Liver (tissue), 9 donors: ENCODE data around the gene COMMD4. TPM values are rescaled to one million over a fixed set of nuclear protein-coding genes. Genes with fewer than 3 reads are reported as not detected.

Source experiments
- DNase-seq: peaks from one replicate; pipeline ENCODE4 v3.0.0-alpha.2; 2017; ENCODE audit warnings: low spot score
- H3K27ac ChIP-seq, 2 donors: one replicate each; pipeline ENCODE4 v1.7.0; 2013; ENCODE audit warnings: inconsistent platforms in 2 of 2, low read length in 2 of 2, control low read depth in 1 of 2, low read depth in 1 of 2, mild to moderate bottlenecking in 1 of 2
- H3K27me3 ChIP-seq, 4 donors: one replicate each; pipeline versions ENCODE4 v1.6.1 to v1.7.0; 2013; ENCODE audit warnings: low read length in 3 of 4, inconsistent platforms in 1 of 4, mild to moderate bottlenecking in 1 of 4, moderate library complexity in 1 of 4; ENCODE audit not compliant: control insufficient read depth in 4 of 4, insufficient read depth in 4 of 4
- H3K36me3 ChIP-seq, 4 donors: one replicate each; pipeline versions ENCODE4 v1.6.1 to v1.7.0; 2013; ENCODE audit warnings: low read length in 3 of 4, mild to moderate bottlenecking in 3 of 4, low read depth in 1 of 4, moderate library complexity in 1 of 4; ENCODE audit not compliant: control insufficient read depth in 4 of 4, insufficient read depth in 3 of 4
- H3K4me1 ChIP-seq, 4 donors: one replicate each; pipeline versions ENCODE4 v1.6.1 to v1.7.0; 2013; ENCODE audit warnings: low read length in 3 of 4, mild to moderate bottlenecking in 3 of 4, moderate library complexity in 1 of 4; ENCODE audit not compliant: control insufficient read depth in 4 of 4, insufficient read depth in 4 of 4
- H3K4me3 ChIP-seq, 3 donors: one replicate each; pipeline versions ENCODE4 v1.6.1 to v1.7.0; 2013; ENCODE audit warnings: low read length in 3 of 3, control low read depth in 1 of 3, low read depth in 1 of 3, mild to moderate bottlenecking in 1 of 3
- H3K9ac ChIP-seq, 2 donors: one replicate each; pipeline ENCODE4 v1.7.0; 2013; ENCODE audit warnings: low read length in 2 of 2, mild to moderate bottlenecking in 2 of 2, moderate library complexity in 2 of 2, control low read depth in 1 of 2, low read depth in 1 of 2
- H3K9me3 ChIP-seq, 4 donors: one replicate each; pipeline versions ENCODE4 v1.6.1 to v1.7.0; 2013; ENCODE audit warnings: low read length in 3 of 4; ENCODE audit not compliant: control insufficient read depth in 4 of 4
- ATF3 ChIP-seq: IDR thresholded peaks from 2 replicates; pipeline ENCODE4 v1.6.1; 2016; ENCODE audit warnings: antibody characterized with exemption
- EGR1 ChIP-seq, 2 donors: IDR thresholded peaks; 2 replicates each; pipeline ENCODE4 v1.6.1; 2016 to 2018; ENCODE audit warnings: antibody characterized with exemption in 2 of 2, low read depth in 2 of 2
- FOXA1 ChIP-seq: IDR thresholded peaks from 2 replicates; pipeline ENCODE4 v1.6.1; 2016; ENCODE audit warnings: antibody characterized with exemption
- FOXA2 ChIP-seq: IDR thresholded peaks from 2 replicates; pipeline ENCODE4 v1.6.1; 2016; ENCODE audit warnings: antibody characterized with exemption
- GABPA ChIP-seq, 2 donors: IDR thresholded peaks in 1 of 2; conservative IDR thresholded peaks in 1 of 2; 2 replicates each; pipeline ENCODE4 v1.6.1; 2016; ENCODE audit warnings: antibody characterized with exemption in 2 of 2, mild to moderate bottlenecking in 1 of 2, moderate library complexity in 1 of 2
- HNF4A ChIP-seq, 2 donors: conservative IDR thresholded peaks; 2 replicates each; pipeline ENCODE4 v1.6.1; 2016; ENCODE audit warnings: antibody characterized with exemption in 2 of 2, mild to moderate bottlenecking in 2 of 2
- HNF4G ChIP-seq: IDR thresholded peaks from 2 replicates; pipeline ENCODE4 v1.6.1; 2016; ENCODE audit warnings: antibody characterized with exemption
- JUND ChIP-seq, 2 donors: IDR thresholded peaks; 2 replicates each; pipeline ENCODE4 v1.6.1; 2016; ENCODE audit warnings: antibody characterized with exemption in 2 of 2
- NR2F2 ChIP-seq: IDR thresholded peaks from 2 replicates; pipeline ENCODE4 v1.6.1; 2016; ENCODE audit warnings: antibody characterized with exemption
- REST ChIP-seq: IDR thresholded peaks from 2 replicates; pipeline ENCODE4 v1.6.1; 2016; ENCODE audit warnings: antibody characterized with exemption, mild to moderate bottlenecking
- RXRA ChIP-seq, 2 donors: IDR thresholded peaks; 2 replicates each; pipeline ENCODE4 v1.6.1; 2017 to 2018; ENCODE audit warnings: antibody characterized with exemption in 2 of 2, mild to moderate bottlenecking in 1 of 2
- SP1 ChIP-seq: IDR thresholded peaks from 2 replicates; pipeline ENCODE4 v1.6.1; 2018; ENCODE audit warnings: antibody characterized with exemption, mild to moderate bottlenecking
- TAF1 ChIP-seq: conservative IDR thresholded peaks from 2 replicates; pipeline ENCODE4 v1.6.1; 2016; ENCODE audit warnings: antibody characterized with exemption, mild to moderate bottlenecking
- YY1 ChIP-seq: IDR thresholded peaks from 2 replicates; pipeline ENCODE4 v1.6.1; 2016; ENCODE audit warnings: antibody characterized with exemption, mild to moderate bottlenecking
- WGBS: extraction: QIAGEN DNeasy Blood & Tissue Kit; methylation state at CpG from one replicate; pipeline ENCODE4 v1.1.7; 2013; 5-methylcytosine and 5-hydroxymethylcytosine counted together
- polyA plus RNA-seq, 2 donors: library from polyadenylated mRNA; stranded (reverse) in 1 of 2; unstranded in 1 of 2; fragments of 200-250 nt in 1 of 2; fragments of >200 nt in 1 of 2; fragmentation: Nextera tagmentation in 1 of 2; extraction: Ambion mirVana in 1 of 2; gene quantifications; one replicate each; pipeline versions ENCODE4 v1.2.1 to v1.2.3, GENCODE V29; 2013 to 2015
- total RNA-seq, 2 donors: library from RNA; depleted of rRNA; stranded (reverse); fragments of >200 nt; gene quantifications; one replicate each; pipeline ENCODE4 v1.2.3, GENCODE V29; 2014
- TF ChIP-seq, protein P1 (sequence below): IDR thresholded peaks from 2 replicates; pipeline ENCODE4 v1.6.1; 2016; ENCODE audit warnings: antibody characterized with exemption
- donor health status: healthy.
- donor health status: healthy.
- donor health status: healthy.
- donor health status: healthy.
- donor health status: healthy.

The COMMD4 gene
- total and polyA plus RNA-seq, 4 donors = 21.2 to 56.0 (median 37.3) TPM

GRCh38 chr15:75359537-75360250, 23.8 kb downstream of the COMMD4 start:
- Histone ChIP-seq H3K27ac (no peak overlapping the region), H3K4me3 (no peak overlapping the region), H3K36me3 (peaks cover 16 to 81% (median 35%) of the 10 kb centered on the region in 4 donors), H3K9me3 (no peaks in the 10 kb centered on the region), H3K4me1 (peaks cover 0 to 2% (median under 1%) of the 10 kb centered on the region in 4 donors), H3K9ac (no peak overlapping the region), H3K27me3 (no peaks in the 10 kb centered on the region)
- no peak for DNase-seq
- 94% methylated on average over 15 of the region's 15 CpGs for WGBS
- no peak for TF ChIP-seq HNF4G
- no peak for TF ChIP-seq ATF3
- TF ChIP-seq TAF1 = no peak
- TF ChIP-seq RXRA (IDR thresholded peaks at IDR 0.05) = no peak
- no peak for TF ChIP-seq GABPA (IDR thresholded peaks at IDR 0.05 in 1 of 2, conservative IDR thresholded peaks at IDR 0.05 in 1 of 2)
- no peak for TF ChIP-seq HNF4A (conservative IDR thresholded peaks at IDR 0.05)
- no peak for TF ChIP-seq REST
- TF ChIP-seq FOXA2 = no peak

GRCh38 chr15:75360391-75360790, 24.5 kb downstream of the COMMD4 start:
- no peak for DNase-seq
- 79% methylated on average over 1 of the region's 1 CpG for WGBS
- Histone ChIP-seq H3K4me1 (no peaks in the 10 kb centered on the region), H3K36me3 (peaks cover 19 to 83% (median 35%) of the 10 kb centered on the region in 4 donors), H3K4me3 (no peak overlapping the region), H3K9ac (no peak overlapping the region), H3K9me3 (no peaks in the 10 kb centered on the region), H3K27me3 (no peaks in the 10 kb centered on the region), H3K27ac (no peak overlapping the region)
- TF ChIP-seq EGR1 (IDR thresholded peaks at IDR 0.05; ENCODE audit: low read depth in 2 of 2) (no peak), NR2F2 (no peak), ATF3 (no peak), YY1 (no peak)

- WGBS = 92% methylated on average over 7 of the region's 7 CpGs
- H3K9me3 ChIP-seq = no peaks in the 10 kb centered on the region
- no peaks in the 10 kb centered on the region for H3K4me1 ChIP-seq
- no peak overlapping the region for H3K27ac ChIP-seq
- peaks cover 19 to 85% (median 35%) of the 10 kb centered on the region in 4 donors for H3K36me3 ChIP-seq
- H3K27me3 ChIP-seq = no peaks in the 10 kb centered on the region
- TF ChIP-seq RXRA (IDR thresholded peaks at IDR 0.05) (no peak), EGR1 (IDR thresholded peaks at IDR 0.05; ENCODE audit: low read depth in 2 of 2) (no peak), ATF3 (no peak), HNF4G (no peak), JUND (IDR thresholded peaks at IDR 0.05) (no peak), GABPA (IDR thresholded peaks at IDR 0.05 in 1 of 2, conservative IDR thresholded peaks at IDR 0.05 in 1 of 2) (no peak), YY1 (no peak), SP1 (no peak), HNF4A (conservative IDR thresholded peaks at IDR 0.05) (no peak), FOXA1 (no peak)
- TF ChIP-seq, protein P1, sequence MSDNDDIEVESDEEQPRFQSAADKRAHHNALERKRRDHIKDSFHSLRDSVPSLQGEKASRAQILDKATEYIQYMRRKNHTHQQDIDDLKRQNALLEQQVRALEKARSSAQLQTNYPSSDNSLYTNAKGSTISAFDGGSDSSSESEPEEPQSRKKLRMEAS = no peak
- H3K4me3 ChIP-seq = no peak overlapping the region
- no peak overlapping the region for H3K9ac ChIP-seq
- no peak for DNase-seq
These were observed 25.0 kb downstream of the COMMD4 start for GRCh38 chr15:75360856-75361255.
